HG02798 (cell line): Measurements from ENCODE around the gene CAPN3.
A peak's percentile ranks its signal among the peaks of the same experiment; 100 is the strongest.

Source experiments
- ATAC-seq: cut with Tn5 transposase; IDR thresholded peaks from one replicate; pipeline ENCODE4 v1.9.1; 2021; ENCODE audit warnings: mild to moderate bottlenecking; ENCODE audit not compliant: unreplicated experiment, poor library complexity

Gene CAPN3

GRCh38 chr15:42445551-42445950, 86.2 kb downstream of the CAPN3 start:
- no peak for ATAC-seq

- no peak for ATAC-seq
These were observed 88.3 kb downstream of the CAPN3 start for GRCh38 chr15:42447599-42447998.

- no peak for ATAC-seq
These were observed 89.0 kb downstream of the CAPN3 start for GRCh38 chr15:42448281-42448680.

GRCh38 chr15:42449770-42450424, 90.6 kb downstream of the CAPN3 start:
- ATAC-seq = no peak

- ATAC-seq = no peak
These were observed 91.1 kb downstream of the CAPN3 start for GRCh38 chr15:42450425-42450790.

GRCh38 chr15:42453826-42454225, 94.5 kb downstream of the CAPN3 start:
- no peak for ATAC-seq

GRCh38 chr15:42456531-42456930, 97.2 kb downstream of the CAPN3 start:
- no peak for ATAC-seq

GRCh38 chr15:42456971-42457370, 97.7 kb downstream of the CAPN3 start:
- no peak for ATAC-seq

GRCh38 chr15:42457445-42458442, 98.4 kb downstream of the CAPN3 start:
- ATAC-seq = peak; percentile 91

- no peak for ATAC-seq
These were observed 102.0 kb downstream of the CAPN3 start for GRCh38 chr15:42461261-42461660.
